GM12878 (cell line): ENCODE results near the gene GABBR1. TPM values are rescaled to one million over a fixed set of nuclear protein-coding genes. Genes with fewer than 3 reads are reported as not detected.

Experiments used
- ATAC-seq: fragments of 200-7000 bp; cut with Tn5 transposase; 3 replicates; pipeline ENCODE4 v1.9.1; 2020; ENCODE audit warnings: mild to moderate bottlenecking, moderate library complexity
- BruUV-seq: library from RNA; stranded (reverse); fragments of 400-500 nt; replicated peaks from 2 replicates; lab custom pipeline; 2021; lab: Mats Ljungman, UMichigan
- CTCF ChIA-PET: fragments of 300-600 bp; sonication (Branson Sonifier 250); formaldehyde crosslinking; extraction: SDS; loops from one replicate; lab custom pipeline; 2021; ENCODE audit warnings: inconsistent platforms; lab: Yijun Ruan, JAX
- POLR2A ChIA-PET: fragments of 350-600 bp; formaldehyde crosslinking; extraction: SDS; loops from one replicate; lab custom pipeline; 2021; ENCODE audit warnings: inconsistent platforms; lab: Charles Lee
- RAD21 ChIA-PET: fragments of 300-600 bp; sonication (Branson Sonifier 250); formaldehyde crosslinking; loops from one replicate; lab custom pipeline; 2023; ENCODE audit warnings: antibody characterized with exemption; ENCODE audit not compliant: unreplicated experiment; lab: Charles Lee
- SMC1A ChIA-PET: fragments of 300-600 bp; sonication (Branson Sonifier 250); formaldehyde crosslinking; loops from one replicate; lab custom pipeline; 2023; ENCODE audit not compliant: unreplicated experiment, uncharacterized antibody; lab: Charles Lee
- DNase-seq: peaks from one replicate; pipeline ENCODE4 v3.0.0-alpha.2; 2011; ENCODE audit warnings: low read depth, low spot score
- FAIRE-seq: peaks from 3 replicates; lab custom pipeline; 2011; peaks lifted over from hg19 to GRCh38; lab: Jason Lieb, UNC
- H2AFZ ChIP-seq: 2 replicates; pipeline ENCODE4 v1.6.0; 2011; ENCODE audit warnings: low read depth, low read length, control low read depth; ENCODE audit not compliant: control insufficient read depth
- H3K27ac ChIP-seq: 2 replicates; pipeline ENCODE4 v1.5.1; 2011; ENCODE audit warnings: control low read depth; ENCODE audit not compliant: control insufficient read depth, insufficient read depth
- H3K27me3 ChIP-seq, 2 experiments: replicated peaks in 1 of 2; 2 replicates each; pipeline versions ENCODE4 v1.6.0 to v1.6.1; 2011; ENCODE audit warnings: low read length in 1 of 2; ENCODE audit not compliant: control insufficient read depth in 2 of 2, insufficient read depth in 2 of 2
- H3K36me3 ChIP-seq, 2 experiments: 2 replicates each; pipeline ENCODE4 v1.5.1; 2011; ENCODE audit warnings: low read length in 1 of 2; ENCODE audit not compliant: control insufficient read depth in 2 of 2, insufficient read depth in 2 of 2
- H3K4me1 ChIP-seq: 2 replicates; pipeline ENCODE4 v1.6.1; 2011; ENCODE audit warnings: mild to moderate bottlenecking, low read length, moderate library complexity, mixed read lengths; ENCODE audit not compliant: control insufficient read depth, insufficient read depth
- H3K4me2 ChIP-seq: 2 replicates; pipeline ENCODE4 v1.6.0; 2011; ENCODE audit warnings: control low read depth; ENCODE audit not compliant: control insufficient read depth, insufficient read depth
- H3K4me3 ChIP-seq: fragments of 200-600 bp; sonication (generic); 2 replicates; pipeline ENCODE4 v1.5.1; 2016
- H3K79me2 ChIP-seq: 2 replicates; pipeline ENCODE4 v1.6.0; 2011; ENCODE audit warnings: low read length; ENCODE audit not compliant: control insufficient read depth, insufficient read depth
- H3K9ac ChIP-seq: 2 replicates; pipeline ENCODE4 v1.8.0; 2011; ENCODE audit warnings: low read length, control low read depth, mixed read lengths; ENCODE audit not compliant: control insufficient read depth, insufficient read depth
- H3K9me3 ChIP-seq: replicated peaks from 3 replicates; pipeline ENCODE4 v1.5.1; 2011; ENCODE audit warnings: mild to moderate bottlenecking, low read length; ENCODE audit not compliant: control insufficient read depth, insufficient read depth
- H4K20me1 ChIP-seq: 2 replicates; pipeline ENCODE4 v1.6.0; 2011; ENCODE audit not compliant: control insufficient read depth, insufficient read depth
- ATF7 ChIP-seq: fragments of 450-650 bp; IDR thresholded peaks from 2 replicates; pipeline ENCODE4 v1.6.1; 2016; ENCODE audit warnings: low read depth, mild to moderate bottlenecking
- CEBPB ChIP-seq, 2 experiments: fragments of 150-350 bp in 1 of 2; IDR thresholded peaks; 2 replicates each; pipeline ENCODE4 v1.6.1; 2012 to 2014; ENCODE audit warnings: low read depth in 2 of 2, low read length in 2 of 2, borderline replicate concordance in 1 of 2, inconsistent platforms in 1 of 2
- NR2C1 ChIP-seq: fragments of 450-650 bp; IDR thresholded peaks from 2 replicates; pipeline ENCODE4 v1.6.1; 2017; ENCODE audit warnings: antibody characterized with exemption, mild to moderate bottlenecking, moderate library complexity
- PAX8 ChIP-seq: fragments of 450-650 bp; IDR thresholded peaks from 2 replicates; pipeline ENCODE4 v1.6.1; 2017; ENCODE audit warnings: mild to moderate bottlenecking, moderate library complexity
- RAD21 ChIP-seq: IDR thresholded peaks from 2 replicates; pipeline ENCODE4 v1.6.1; 2011; ENCODE audit warnings: mild to moderate bottlenecking, low read depth, low read length, moderate library complexity; ENCODE audit not compliant: insufficient read depth
- RAD51 ChIP-seq: fragments of 450-650 bp; IDR thresholded peaks from 2 replicates; pipeline ENCODE4 v1.6.1; 2016; ENCODE audit warnings: moderate library complexity, mild to moderate bottlenecking, inconsistent platforms
- SMAD1 ChIP-seq: fragments of 450-650 bp; IDR thresholded peaks from 2 replicates; pipeline ENCODE4 v1.6.1; 2018; ENCODE audit warnings: mild to moderate bottlenecking, low read depth; ENCODE audit not compliant: partially characterized antibody
- SMAD5 ChIP-seq: IDR thresholded peaks from 2 replicates; pipeline ENCODE4 v1.6.1; 2016; ENCODE audit warnings: antibody characterized with exemption, low read depth
- SP1 ChIP-seq: IDR thresholded peaks from one replicate; pipeline ENCODE4 v1.6.1; 2011; ENCODE audit warnings: low read depth, low read length
- SPI1 ChIP-seq: IDR thresholded peaks from 2 replicates; pipeline ENCODE4 v1.6.1; 2011; ENCODE audit warnings: low read depth, mild to moderate bottlenecking, low read length, moderate library complexity, borderline replicate concordance; ENCODE audit not compliant: insufficient read depth
- SUPT20H ChIP-seq: IDR thresholded peaks from 2 replicates; pipeline ENCODE4 v1.6.1; 2011; ENCODE audit warnings: low read depth, mild to moderate bottlenecking, low read length, moderate library complexity, borderline replicate concordance; ENCODE audit not compliant: control insufficient read depth
- TAF1 ChIP-seq: IDR thresholded peaks from 2 replicates; pipeline ENCODE4 v1.6.1; 2011; ENCODE audit warnings: mild to moderate bottlenecking, low read depth, low read length, borderline replicate concordance
- TCF3 ChIP-seq: IDR thresholded peaks from 2 replicates; pipeline ENCODE4 v1.6.1; 2012; ENCODE audit warnings: low read depth, mild to moderate bottlenecking, low read length, borderline replicate concordance; ENCODE audit not compliant: insufficient read depth
- ZBTB11 ChIP-seq: fragments of 450-650 bp; formaldehyde crosslinking; IDR thresholded peaks from 2 replicates; pipeline ENCODE4 v1.5.0; 2022; ENCODE audit warnings: mild to moderate bottlenecking, missing genetic modification characterization
- WGBS: methylation state at CpG from one replicate; pipeline ENCODE4 v1.1.6; 2016; ENCODE audit warnings: low lambda C conversion rate; ENCODE audit not compliant: insufficient replicate concordance, insufficient coverage; ENCODE audit errors: missing lambda C conversion rate; 5-methylcytosine and 5-hydroxymethylcytosine counted together
- in situ Hi-C: fragments of 300-500 bp; cut with MboI; formaldehyde crosslinking; loops from 9 replicates; pipeline ENCODE4 v1.14.3; 2018; ENCODE audit warnings: mixed read lengths
- intact Hi-C: fragments of 100-400 bp; cut with micrococcal nuclease; formaldehyde crosslinking; loops from one replicate; pipeline ENCODE4 v1.14.2; 2022; ENCODE audit not compliant: unreplicated experiment
- polyA plus RNA-seq, 11 experiments: library from polyadenylated mRNA; depleted of rRNA in 4 of 11; unstranded in 6 of 11; stranded (reverse) in 5 of 11; fragments of >200 nt; fragmentation: Nextera tagmentation in 4 of 11; fragmentation: Illumina TruSeq in 1 of 11; extraction: Ambion mirVana in 4 of 11; extraction: Trizol in 1 of 11; gene quantifications; 1 replicate in 1 of 11; 2 replicates in 10 of 11; pipeline versions ENCODE4 v1.2.1 to v1.2.3, GENCODE V29; 2011 to 2016; ENCODE audit warnings: inconsistent platforms in 2 of 11, missing spikeins in 2 of 11, low read depth in 1 of 11
- total RNA-seq, 4 experiments: library from RNA; depleted of rRNA in 3 of 4; stranded (reverse); fragments of >200 nt in 3 of 4; fragmentation: Illumina TruSeq in 1 of 4; extraction: Trizol in 1 of 4; gene quantifications; 2 replicates each; pipeline versions ENCODE4 v1.2.1 to v1.2.3, GENCODE V29; 2013 to 2021
- TF ChIP-seq, protein P1 (sequence below): IDR thresholded peaks from 2 replicates; pipeline ENCODE4 v1.6.1; 2011; ENCODE audit warnings: borderline replicate concordance, low read depth, mild to moderate bottlenecking, moderate library complexity, mixed read lengths, low read length; ENCODE audit not compliant: insufficient read depth; ENCODE audit errors: extremely low read length
- TF ChIP-seq, protein P2 (sequence below): fragments of 450-650 bp; IDR thresholded peaks from 2 replicates; pipeline ENCODE4 v1.6.1; 2016; ENCODE audit warnings: mild to moderate bottlenecking

GABBR1 gene
- total and polyA plus RNA-seq, 10 of the 15 experiments (the other 5 are each of a cell fraction or from before 2014, with no cell fraction given), result 0.11 to 5.2 (median 1.0) TPM

- no peaks in the 10 kb centered on the region for H3K36me3 ChIP-seq
- DNase-seq (no peak), FAIRE-seq (no peak), ATAC-seq (no peak)
- H3K27ac ChIP-seq, result no peak overlapping the region
- BruUV-seq, result no TSS peak
- H3K9me3 ChIP-seq, result no peaks in the 10 kb centered on the region; the same call in 2 of the 3 replicates
- WGBS, result 20% methylated on average over 13 of the region's 13 CpGs
- no peak overlapping the region for H2AFZ ChIP-seq
- intact Hi-C loops, result no loop called here
- H4K20me1 ChIP-seq, result no peaks in the 10 kb centered on the region
- H3K9ac ChIP-seq, result no peak overlapping the region
- no peaks in the 10 kb centered on the region for H3K79me2 ChIP-seq
- H3K27me3 ChIP-seq, result 0 out of 4 replicates have a peak, but pooled peaks cover 0 to 2% of the 10 kb centered on the region in 2 experiments
- RAD21 ChIA-PET, result no interaction called here
- H3K4me3 ChIP-seq, result no peak overlapping the region
- SMC1A ChIA-PET, result no interaction called here
- POLR2A ChIA-PET, result no interaction called here
- in situ Hi-C loops, result no loop called here
- H3K4me2 ChIP-seq, result no peak overlapping the region
- CTCF ChIA-PET, result no interaction called here
- H3K4me1 ChIP-seq, result peaks cover 3% of the 10 kb centered on the region; the same call in 1 of the 2 replicates
- TF ChIP-seq NR2C1 (no peak), RAD21 (no peak), RAD51 (no peak), SMAD1 (no peak), SPI1 (no peak), SUPT20H (no peak), TAF1 (no peak), TCF3 (no peak), CEBPB (IDR thresholded peaks at IDR 0.05; ENCODE audit: borderline replicate concordance in 1 of 2, low read depth in 2 of 2, low read length in 2 of 2) (no peak), ZBTB11 (CRISPR knock-in tag) (no peak), SMAD5 (no peak), PAX8 (no peak), SP1 (no peak), ATF7 (no peak)
- TF ChIP-seq, protein P1, sequence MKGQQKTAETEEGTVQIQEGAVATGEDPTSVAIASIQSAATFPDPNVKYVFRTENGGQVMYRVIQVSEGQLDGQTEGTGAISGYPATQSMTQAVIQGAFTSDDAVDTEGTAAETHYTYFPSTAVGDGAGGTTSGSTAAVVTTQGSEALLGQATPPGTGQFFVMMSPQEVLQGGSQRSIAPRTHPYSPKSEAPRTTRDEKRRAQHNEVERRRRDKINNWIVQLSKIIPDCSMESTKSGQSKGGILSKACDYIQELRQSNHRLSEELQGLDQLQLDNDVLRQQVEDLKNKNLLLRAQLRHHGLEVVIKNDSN, result no peak
- TF ChIP-seq, protein P2, sequence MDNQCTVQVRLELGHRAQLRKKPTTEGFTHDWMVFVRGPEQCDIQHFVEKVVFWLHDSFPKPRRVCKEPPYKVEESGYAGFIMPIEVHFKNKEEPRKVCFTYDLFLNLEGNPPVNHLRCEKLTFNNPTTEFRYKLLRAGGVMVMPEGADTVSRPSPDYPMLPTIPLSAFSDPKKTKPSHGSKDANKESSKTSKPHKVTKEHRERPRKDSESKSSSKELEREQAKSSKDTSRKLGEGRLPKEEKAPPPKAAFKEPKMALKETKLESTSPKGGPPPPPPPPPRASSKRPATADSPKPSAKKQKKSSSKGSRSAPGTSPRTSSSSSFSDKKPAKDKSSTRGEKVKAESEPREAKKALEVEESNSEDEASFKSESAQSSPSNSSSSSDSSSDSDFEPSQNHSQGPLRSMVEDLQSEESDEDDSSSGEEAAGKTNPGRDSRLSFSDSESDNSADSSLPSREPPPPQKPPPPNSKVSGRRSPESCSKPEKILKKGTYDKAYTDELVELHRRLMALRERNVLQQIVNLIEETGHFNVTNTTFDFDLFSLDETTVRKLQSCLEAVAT, result no peak
Measured at GRCh38 chr6:29679962-29680361, 47.0 kb upstream of the GABBR1 start.
